SK-N-SH treated with all-trans-retinoic acid at 6 μM for 48 hours (cell line): Measurements from ENCODE around the gene STPG1.

Experiments
- ATAC-seq: fragments of 200-7000 bp; cut with Tn5 transposase; 3 replicates; pipeline ENCODE4 v1.9.1; 2020; ENCODE audit warnings: mild to moderate bottlenecking, moderate library complexity
- ARNTL ChIP-seq: fragments of 450-650 bp; formaldehyde crosslinking; IDR thresholded peaks from 2 replicates; pipeline ENCODE4 v1.5.0; 2020; ENCODE audit warnings: low read depth, mild to moderate bottlenecking, moderate library complexity, borderline replicate concordance
- CSDC2 ChIP-seq: fragments of 250-450 bp; sonication (Bioruptor Pico); IDR thresholded peaks from 2 replicates; pipeline ENCODE4 v1.5.0; 2020; ENCODE audit warnings: mild to moderate bottlenecking, moderate library complexity
- CSRNP3 ChIP-seq: fragments of 250-450 bp; sonication (Bioruptor Pico); IDR thresholded peaks from 2 replicates; pipeline ENCODE4 v1.5.1; 2021; ENCODE audit warnings: mild to moderate bottlenecking, moderate library complexity
- ESRRG ChIP-seq: fragments of 250-450 bp; sonication (Bioruptor Pico); IDR thresholded peaks from 2 replicates; pipeline ENCODE4 v1.6.1; 2021; ENCODE audit warnings: mild to moderate bottlenecking
- GLIS3 ChIP-seq: fragments of 250-450 bp; sonication (Bioruptor Pico); IDR thresholded peaks from 2 replicates; pipeline ENCODE4 v1.5.0; 2020; ENCODE audit warnings: mild to moderate bottlenecking, moderate library complexity
- ISL1 ChIP-seq: fragments of 250-450 bp; sonication (Bioruptor Pico); IDR thresholded peaks from 2 replicates; pipeline ENCODE4 v2.1.2; 2022; ENCODE audit warnings: mild to moderate bottlenecking, moderate library complexity
- OSR1 ChIP-seq: fragments of 250-450 bp; sonication (Bioruptor Pico); IDR thresholded peaks from 2 replicates; pipeline ENCODE4 v1.8.0; 2022; ENCODE audit warnings: moderate library complexity, mild to moderate bottlenecking, inconsistent platforms
- POU6F1 ChIP-seq: fragments of 250-450 bp; sonication (Bioruptor Pico); IDR thresholded peaks from 2 replicates; pipeline ENCODE4 v1.8.0; 2021; ENCODE audit warnings: low read depth, mild to moderate bottlenecking, moderate library complexity, borderline replicate concordance
- PPARA ChIP-seq: fragments of 250-450 bp; sonication (Bioruptor Pico); IDR thresholded peaks from 2 replicates; pipeline ENCODE4 v1.5.0; 2020; ENCODE audit warnings: mild to moderate bottlenecking, borderline replicate concordance
- RARB ChIP-seq: fragments of 250-450 bp; sonication (Bioruptor Pico); IDR thresholded peaks from 2 replicates; pipeline ENCODE4 v1.8.0; 2021; ENCODE audit warnings: mild to moderate bottlenecking, moderate library complexity
- SNAI2 ChIP-seq: fragments of 250-450 bp; sonication (Bioruptor Pico); IDR thresholded peaks from 2 replicates; pipeline ENCODE4 v1.5.0; 2020; ENCODE audit warnings: mild to moderate bottlenecking, moderate library complexity
- TCF4 ChIP-seq: fragments of 250-450 bp; sonication (Bioruptor Pico); IDR thresholded peaks from 2 replicates; pipeline ENCODE4 v1.8.0; 2021; ENCODE audit warnings: mild to moderate bottlenecking, moderate library complexity, borderline replicate concordance
- TOX ChIP-seq: fragments of 250-450 bp; sonication (Bioruptor Pico); IDR thresholded peaks from 2 replicates; pipeline ENCODE4 v1.8.0; 2021; ENCODE audit warnings: mild to moderate bottlenecking, moderate library complexity, borderline replicate concordance
- TSHZ2 ChIP-seq: fragments of 250-450 bp; sonication (Bioruptor Pico); IDR thresholded peaks from 2 replicates; pipeline ENCODE4 v1.5.0; 2020; ENCODE audit warnings: mild to moderate bottlenecking, moderate library complexity
- ZC3H10 ChIP-seq: fragments of 250-450 bp; sonication (Bioruptor Pico); IDR thresholded peaks from 2 replicates; pipeline ENCODE4 v1.5.1; 2021; ENCODE audit warnings: mild to moderate bottlenecking, moderate library complexity
- ZFP3 ChIP-seq: fragments of 250-450 bp; sonication (Bioruptor Pico); IDR thresholded peaks from 2 replicates; pipeline ENCODE4 v1.5.0; 2020; ENCODE audit warnings: mild to moderate bottlenecking, moderate library complexity
- ZFP30 ChIP-seq: fragments of 450-650 bp; formaldehyde crosslinking; IDR thresholded peaks from 2 replicates; pipeline ENCODE4 v1.5.0; 2022; ENCODE audit warnings: mild to moderate bottlenecking, moderate library complexity
- ZNF565 ChIP-seq: fragments of 450-650 bp; formaldehyde crosslinking; conservative IDR thresholded peaks from 2 replicates; pipeline ENCODE4 v1.5.0; 2020; ENCODE audit warnings: low read depth, mild to moderate bottlenecking, moderate library complexity
- ZNF70 ChIP-seq: fragments of 450-650 bp; formaldehyde crosslinking; IDR thresholded peaks from 2 replicates; pipeline ENCODE4 v1.5.0; 2020; ENCODE audit warnings: mild to moderate bottlenecking, moderate library complexity
- ZNF8 ChIP-seq: fragments of 450-650 bp; formaldehyde crosslinking; IDR thresholded peaks from 2 replicates; pipeline ENCODE4 v1.5.0; 2020; ENCODE audit warnings: mild to moderate bottlenecking, moderate library complexity
- TF ChIP-seq, protein P1 (sequence below): fragments of 250-450 bp; sonication (Bioruptor Pico); IDR thresholded peaks from 2 replicates; pipeline ENCODE4 v1.5.1; 2020; ENCODE audit warnings: low read depth, mild to moderate bottlenecking, moderate library complexity

The STPG1 gene

DNA sequence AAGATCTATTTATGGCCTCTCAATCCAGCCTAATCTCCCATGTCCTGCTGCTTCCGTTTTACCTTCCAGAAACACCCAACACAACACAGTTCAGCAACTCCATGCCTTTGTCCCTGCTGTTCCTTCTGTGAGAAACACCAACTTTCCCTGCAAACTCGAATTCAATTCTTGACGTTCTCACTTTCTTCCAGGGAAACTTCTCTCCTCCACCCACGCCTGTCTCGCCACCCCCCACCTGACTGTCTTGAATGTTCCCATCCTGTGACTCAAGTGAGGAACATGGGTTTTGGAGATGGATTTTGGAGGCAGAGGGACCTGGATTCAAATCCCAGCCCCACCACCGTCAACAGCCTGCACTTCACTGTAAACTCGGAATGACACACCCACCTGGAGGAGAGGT lies 49.6 kb downstream of the STPG1 start:
- TF ChIP-seq, protein P1, sequence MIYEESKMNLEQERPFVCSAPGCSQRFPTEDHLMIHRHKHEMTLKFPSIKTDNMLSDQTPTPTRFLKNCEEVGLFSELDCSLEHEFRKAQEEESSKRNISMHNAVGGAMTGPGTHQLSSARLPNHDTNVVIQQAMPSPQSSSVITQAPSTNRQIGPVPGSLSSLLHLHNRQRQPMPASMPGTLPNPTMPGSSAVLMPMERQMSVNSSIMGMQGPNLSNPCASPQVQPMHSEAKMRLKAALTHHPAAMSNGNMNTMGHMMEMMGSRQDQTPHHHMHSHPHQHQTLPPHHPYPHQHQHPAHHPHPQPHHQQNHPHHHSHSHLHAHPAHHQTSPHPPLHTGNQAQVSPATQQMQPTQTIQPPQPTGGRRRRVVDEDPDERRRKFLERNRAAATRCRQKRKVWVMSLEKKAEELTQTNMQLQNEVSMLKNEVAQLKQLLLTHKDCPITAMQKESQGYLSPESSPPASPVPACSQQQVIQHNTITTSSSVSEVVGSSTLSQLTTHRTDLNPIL (CRISPR knock-in tag), result no peak
- no peak for TF ChIP-seq TOX (CRISPR knock-in tag)
- no peak for TF ChIP-seq TCF4 (CRISPR knock-in tag)
- TF ChIP-seq ZNF565 (CRISPR knock-in tag), result no peak
- TF ChIP-seq TSHZ2 (CRISPR knock-in tag), result no peak
- no peak for TF ChIP-seq ZC3H10
- no peak for TF ChIP-seq OSR1
- no peak for TF ChIP-seq POU6F1 (CRISPR knock-in tag)
- no peak for TF ChIP-seq CSRNP3 (CRISPR knock-in tag)
- no peak for TF ChIP-seq ZNF70 (CRISPR knock-in tag)
- TF ChIP-seq GLIS3, result no peak
- TF ChIP-seq ZNF8 (CRISPR knock-in tag), result no peak
- no peak for TF ChIP-seq CSDC2 (CRISPR knock-in tag)
- no peak for TF ChIP-seq ESRRG (CRISPR knock-in tag)
- TF ChIP-seq ZFP3 (CRISPR knock-in tag), result no peak
- TF ChIP-seq SNAI2 (CRISPR knock-in tag), result no peak
- no peak for TF ChIP-seq RARB (CRISPR knock-in tag)
- TF ChIP-seq ARNTL, result no peak
- TF ChIP-seq PPARA (CRISPR knock-in tag), result no peak
- TF ChIP-seq ISL1 (CRISPR knock-in tag), result no peak
- no peak for ATAC-seq

DNA sequence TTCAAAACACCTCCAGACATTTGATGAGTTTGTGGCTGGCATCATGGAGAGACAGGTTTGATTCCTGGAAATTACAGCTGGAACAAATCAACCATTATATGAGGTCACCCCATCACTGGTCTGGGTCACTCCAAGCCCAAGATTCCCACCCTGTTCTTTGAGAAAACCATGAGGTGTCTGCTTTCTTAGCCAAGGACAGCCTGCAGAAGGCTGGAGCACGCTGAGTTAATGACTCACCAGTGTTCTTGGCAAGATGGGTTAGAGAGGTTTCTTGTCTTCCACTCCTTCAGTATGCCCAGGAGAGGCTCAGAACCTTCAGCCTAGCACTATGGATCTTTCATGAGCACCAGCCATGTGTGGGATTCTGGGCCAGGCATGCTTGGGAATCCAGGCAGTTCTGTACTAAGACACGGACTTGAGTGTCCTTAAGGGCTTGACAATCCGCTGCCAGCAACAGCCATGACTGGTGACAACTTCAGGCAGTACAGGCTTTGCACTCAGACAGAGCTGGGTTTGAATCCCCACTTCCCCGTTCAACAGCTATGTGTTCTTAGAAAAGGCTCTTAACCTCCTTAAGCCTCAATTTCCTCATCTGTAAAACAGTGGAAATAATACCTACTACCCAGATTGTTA lies 50.5 kb downstream of the STPG1 start:
- TF ChIP-seq ZFP3 (CRISPR knock-in tag), result no peak
- TF ChIP-seq SNAI2 (CRISPR knock-in tag), result no peak
- peak; percentile 90 for ATAC-seq

GRCh38 chr1:24362396-24362795 lies 51.2 kb downstream of the STPG1 start:
- ATAC-seq, result no peak
- no peak for TF ChIP-seq POU6F1 (CRISPR knock-in tag)
- TF ChIP-seq, protein P1 (CRISPR knock-in tag), result no peak
- no peak for TF ChIP-seq ISL1 (CRISPR knock-in tag)
- no peak for TF ChIP-seq PPARA (CRISPR knock-in tag)
- no peak for TF ChIP-seq ZFP30
